HUES48 (cell line): Measurements from ENCODE around the gene ZNF552.
"Not testable (repeated sequence)": the region's sequence is repeated elsewhere in the genome, so short reads cannot be mapped to it uniquely, and the experiment has no call there.

Source experiments
- H3K27ac ChIP-seq: one replicate; pipeline ENCODE4 v1.7.0; 2013; ENCODE audit warnings: low read depth, low read length, inconsistent platforms
- H3K27me3 ChIP-seq: 2 replicates; pipeline ENCODE4 v1.6.1; 2013; ENCODE audit warnings: mild to moderate bottlenecking, low read length; ENCODE audit not compliant: control insufficient read depth, insufficient read depth
- H3K36me3 ChIP-seq: 2 replicates; pipeline ENCODE4 v1.6.1; 2013; ENCODE audit warnings: low read length; ENCODE audit not compliant: control insufficient read depth, insufficient read depth
- H3K4me1 ChIP-seq: 2 replicates; pipeline ENCODE4 v1.6.1; 2013; ENCODE audit warnings: mild to moderate bottlenecking, low read length; ENCODE audit not compliant: control insufficient read depth, insufficient read depth
- H3K4me3 ChIP-seq: 2 replicates; pipeline ENCODE4 v1.5.1; 2013; ENCODE audit warnings: mild to moderate bottlenecking, low read depth, low read length
- H3K9ac ChIP-seq: 2 replicates; pipeline ENCODE4 v1.6.1; 2013; ENCODE audit warnings: mild to moderate bottlenecking, low read depth, low read length, moderate library complexity
- H3K9me3 ChIP-seq: 2 replicates; pipeline ENCODE4 v1.6.1; 2013; ENCODE audit warnings: low read length; ENCODE audit not compliant: control insufficient read depth, insufficient read depth

ZNF552 gene

GRCh38 chr19:57814505-57815246 lies at the start of gene ZNF552:
ZNF552 (minus strand) TSS chr19:57814913; CDS start chr19:57814743, 170 bp downstream.
- peak within 1 kb of the TSS; percentile 84 for H3K27ac ChIP-seq
- no peaks in the 10 kb centered on the region for H3K9me3 ChIP-seq
- H3K36me3 ChIP-seq: peaks cover 25% of the 10 kb centered on the region
- H3K9ac ChIP-seq: peak within 1 kb of the TSS; percentile 87
- H3K4me1 ChIP-seq: peaks cover 9% of the 10 kb centered on the region; the same call in 1 of the 2 replicates
- peak within 1 kb of the TSS; percentile 97 for H3K4me3 ChIP-seq
- no peaks in the 10 kb centered on the region for H3K27me3 ChIP-seq

GRCh38 chr19:57862351-57862750 lies 47.6 kb upstream of the ZNF552 start:
- not testable (repeated sequence) for H3K9me3 ChIP-seq, H3K4me3 ChIP-seq, H3K27me3 ChIP-seq, H3K4me1 ChIP-seq, H3K27ac ChIP-seq, H3K9ac ChIP-seq
- peaks cover 88% of the 10 kb centered on the region for H3K36me3 ChIP-seq

- not testable (repeated sequence) for H3K4me1 ChIP-seq, H3K4me3 ChIP-seq, H3K27me3 ChIP-seq, H3K27ac ChIP-seq, H3K9ac ChIP-seq, H3K9me3 ChIP-seq
- H3K36me3 ChIP-seq: peaks cover 51% of the 10 kb centered on the region
Measured at GRCh38 chr19:57854117-57854516, 39.4 kb upstream of the ZNF552 start.

- peaks cover 36% of the 10 kb centered on the region for H3K36me3 ChIP-seq
- H3K27ac ChIP-seq: not testable (repeated sequence)
Measured at GRCh38 chr19:57851812-57852603, 37.3 kb upstream of the ZNF552 start.

GRCh38 chr19:57850553-57851017 lies 35.9 kb upstream of the ZNF552 start:
- Histone ChIP-seq H3K4me1 (peaks cover 6% of the 10 kb centered on the region; the same call in 1 of the 2 replicates), H3K4me3 (peak overlapping the region; percentile 74), H3K27me3 (no peaks in the 10 kb centered on the region), H3K9ac (peak overlapping the region; percentile 84), H3K36me3 (peaks cover 27% of the 10 kb centered on the region), H3K9me3 (no peaks in the 10 kb centered on the region), H3K27ac (peak overlapping the region; percentile 96)

More at GRCh38 chr19:57851812-57852603, 37.3 kb upstream of the ZNF552 start:
- not testable (repeated sequence) for H3K4me1 ChIP-seq, H3K27me3 ChIP-seq, H3K9ac ChIP-seq, H3K9me3 ChIP-seq, H3K4me3 ChIP-seq

GRCh38 chr19:57849666-57850473 lies 35.2 kb upstream of the ZNF552 start, which contains the start of gene ZNF587:
ZNF587 (plus strand) TSS chr19:57849859; CDS start chr19:57850039, 180 bp downstream.
- H3K36me3 ChIP-seq: peaks cover 32% of the 10 kb centered on the region
- not testable (repeated sequence) for H3K4me1 ChIP-seq, H3K9me3 ChIP-seq, H3K27me3 ChIP-seq
- H3K9ac ChIP-seq: peak within 1 kb of the TSS; percentile 84
- peak within 1 kb of the TSS; percentile 96 for H3K27ac ChIP-seq
- peak within 1 kb of the TSS; percentile 74 for H3K4me3 ChIP-seq

- H3K27ac ChIP-seq: peak overlapping the region; percentile 96
- not testable (repeated sequence) for H3K27me3 ChIP-seq
Measured at GRCh38 chr19:57849162-57849665, 34.5 kb upstream of the ZNF552 start.

GRCh38 chr19:57847164-57847563 lies 32.5 kb upstream of the ZNF552 start:
- H3K9me3 ChIP-seq, H3K4me1 ChIP-seq, H3K27ac ChIP-seq, H3K27me3 ChIP-seq, H3K9ac ChIP-seq, H3K4me3 ChIP-seq: not testable (repeated sequence)
- H3K36me3 ChIP-seq: peaks cover 43% of the 10 kb centered on the region

More at GRCh38 chr19:57849162-57849665, 34.5 kb upstream of the ZNF552 start:
- not testable (repeated sequence) for H3K9me3 ChIP-seq, H3K9ac ChIP-seq, H3K4me1 ChIP-seq
- Histone ChIP-seq H3K4me3 (peak overlapping the region; percentile 74), H3K36me3 (peaks cover 39% of the 10 kb centered on the region)

GRCh38 chr19:57841122-57841763 lies 26.5 kb upstream of the ZNF552 start:
- H3K4me1 ChIP-seq: no peaks in the 10 kb centered on the region
- H3K36me3 ChIP-seq: peaks cover 80% of the 10 kb centered on the region

GRCh38 chr19:57838622-57839191 lies 24.0 kb upstream of the ZNF552 start:
- H3K9me3 ChIP-seq, H3K27me3 ChIP-seq, H3K27ac ChIP-seq, H3K4me1 ChIP-seq, H3K4me3 ChIP-seq, H3K9ac ChIP-seq: not testable (repeated sequence)
- peaks cover 61% of the 10 kb centered on the region for H3K36me3 ChIP-seq

More at GRCh38 chr19:57841122-57841763, 26.5 kb upstream of the ZNF552 start:
- Histone ChIP-seq H3K27ac (no peak overlapping the region), H3K4me3 (no peak overlapping the region), H3K9me3 (no peaks in the 10 kb centered on the region), H3K9ac (no peak overlapping the region), H3K27me3 (no peaks in the 10 kb centered on the region)
